HuH-7 (cell line): Measurements from ENCODE around the gene DEAF1.
A peak's percentile ranks its signal among the peaks of the same experiment; 100 is the strongest.
"Not testable (repeated sequence)": the region's sequence is repeated elsewhere in the genome, so short reads cannot be mapped to it uniquely, and the experiment has no call there.

ENCODE experiments used
- DNase-seq: peaks from one replicate; pipeline ENCODE4 v3.0.0; 2011; ENCODE audit warnings: low spot score

DEAF1 gene

GRCh38 chr11:680476-680875 is 14.5 kb downstream of the DEAF1 start:
- DNase-seq: no peak

GRCh38 chr11:679271-680207 is 15.5 kb downstream of the DEAF1 start:
- no peak for DNase-seq

GRCh38 chr11:678297-678696 is 16.7 kb downstream of the DEAF1 start:
- DNase-seq: no peak

GRCh38 chr11:674406-674805 is 20.6 kb downstream of the DEAF1 start:
- DNase-seq: no peak

- DNase-seq: no peak
Observed at GRCh38 chr11:673866-674265, 21.2 kb downstream of the DEAF1 start.

GRCh38 chr11:665704-666281 is 29.2 kb downstream of the DEAF1 start:
- no peak for DNase-seq

- DNase-seq: no peak
Observed at GRCh38 chr11:665062-665703, 29.8 kb downstream of the DEAF1 start.

GRCh38 chr11:662689-663274 is 32.2 kb downstream of the DEAF1 start:
- peak; percentile 92 for DNase-seq

GRCh38 chr11:660681-661444 is 34.2 kb downstream of the DEAF1 start:
- no peak for DNase-seq

GRCh38 chr11:660281-660680 is 34.7 kb downstream of the DEAF1 start:
- no peak for DNase-seq

- no peak for DNase-seq
Observed at GRCh38 chr11:659532-660085, 35.4 kb downstream of the DEAF1 start.

- peak; percentile 62 for DNase-seq
Observed at GRCh38 chr11:657691-658126, 37.3 kb downstream of the DEAF1 start.

- no peak for DNase-seq
Observed at GRCh38 chr11:656866-657265, 38.2 kb downstream of the DEAF1 start.

GRCh38 chr11:656426-656825 is 38.6 kb downstream of the DEAF1 start:
- no peak for DNase-seq

- DNase-seq: peak; percentile 70
Observed at GRCh38 chr11:655036-655726, 39.8 kb downstream of the DEAF1 start.

- not testable (repeated sequence) for DNase-seq
Observed at GRCh38 chr11:654444-654843, 40.6 kb downstream of the DEAF1 start.

GRCh38 chr11:653837-654236 is 41.2 kb downstream of the DEAF1 start:
- no peak for DNase-seq

- DNase-seq: not testable (repeated sequence)
Observed at GRCh38 chr11:653136-653535, 41.9 kb downstream of the DEAF1 start.

- DNase-seq: no peak
Observed at GRCh38 chr11:650482-650881, 44.5 kb downstream of the DEAF1 start.

GRCh38 chr11:647672-648158 is 47.3 kb downstream of the DEAF1 start:
- DNase-seq: not testable (repeated sequence)

- DNase-seq: no peak
Observed at GRCh38 chr11:646214-646613, 48.8 kb downstream of the DEAF1 start.
